HG02588 (cell line): ENCODE results near the gene FBLIM1.

Experiments
- ATAC-seq: cut with Tn5 transposase; IDR thresholded peaks from one replicate; pipeline ENCODE4 v1.9.1; 2021; ENCODE audit warnings: mild to moderate bottlenecking, moderate library complexity; ENCODE audit not compliant: unreplicated experiment

FBLIM1 gene

DNA sequence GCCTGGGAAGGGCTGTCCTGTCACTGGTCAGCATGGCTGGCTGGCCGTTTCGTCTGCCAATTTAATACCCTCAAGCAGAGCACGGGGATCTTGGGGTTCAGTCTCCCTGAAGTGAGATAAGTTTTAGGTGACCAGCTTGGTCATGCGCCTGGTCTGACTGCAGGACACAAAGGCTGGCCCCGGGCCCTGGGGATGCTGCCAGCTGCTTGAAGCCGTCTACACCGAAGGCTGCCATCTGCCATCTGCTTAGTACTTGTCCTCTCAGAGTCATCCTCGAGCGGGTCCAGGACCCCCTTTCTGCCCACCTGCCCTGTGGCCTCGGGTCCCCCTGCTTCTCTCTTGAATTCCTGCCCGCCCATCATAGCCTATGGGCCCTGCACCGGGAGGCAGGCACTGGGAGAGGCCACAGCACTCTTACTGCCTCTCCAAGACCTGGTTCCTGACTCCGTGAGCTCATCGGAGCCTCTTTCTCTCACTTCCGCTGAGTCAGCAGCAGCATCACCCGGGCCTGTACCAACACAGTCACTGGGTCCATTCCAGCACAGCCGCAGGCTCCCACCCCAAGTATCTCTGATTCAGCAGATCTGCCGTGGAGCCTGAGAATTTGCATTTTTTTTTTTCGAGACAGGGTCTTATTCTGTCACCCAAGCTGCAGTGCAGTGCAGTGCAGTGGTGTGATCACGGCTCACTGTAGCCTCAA lies 7.0 kb downstream of the FBLIM1 start:
- no peak for ATAC-seq

- ATAC-seq: no peak
Observed at GRCh38 chr1:15767941-15768340, 9.3 kb downstream of the FBLIM1 start.

GRCh38 chr1:15768388-15768787 lies 9.8 kb downstream of the FBLIM1 start:
- no peak for ATAC-seq

- no peak for ATAC-seq
Observed at GRCh38 chr1:15770313-15770962, 11.8 kb downstream of the FBLIM1 start.

DNA sequence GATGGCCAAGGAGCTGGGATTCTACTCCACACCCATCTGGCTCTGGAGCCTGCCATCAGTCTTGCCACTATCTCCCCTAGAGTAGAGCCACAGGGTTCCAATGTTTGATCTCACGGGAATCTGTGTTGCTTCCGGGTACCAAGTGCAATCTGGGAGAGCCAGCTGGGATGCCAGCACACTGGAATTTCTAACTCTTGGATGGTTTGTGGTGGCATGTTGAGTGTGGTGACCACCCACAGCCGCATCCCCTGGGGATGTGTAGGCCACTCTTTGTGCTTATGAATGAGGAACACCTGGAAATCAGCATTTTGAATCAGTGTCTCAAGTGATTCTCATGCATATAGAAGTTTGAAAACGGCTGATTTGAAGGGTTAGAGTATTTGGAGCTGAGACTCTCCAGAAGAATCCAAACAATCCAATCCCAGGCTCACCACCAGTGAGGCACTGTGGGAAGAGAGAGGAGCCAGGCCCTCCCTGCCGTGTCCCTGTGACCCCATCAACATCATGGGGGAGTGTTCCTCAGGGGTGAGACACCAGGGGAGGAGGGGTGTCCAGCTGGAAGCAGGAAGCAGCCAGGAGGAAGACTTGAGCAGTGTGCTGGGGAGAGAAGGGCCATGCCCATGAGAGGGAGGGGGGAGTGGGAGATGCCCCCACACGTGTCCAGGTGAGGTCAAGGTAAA lies 13.4 kb downstream of the FBLIM1 start:
- ATAC-seq: no peak

DNA sequence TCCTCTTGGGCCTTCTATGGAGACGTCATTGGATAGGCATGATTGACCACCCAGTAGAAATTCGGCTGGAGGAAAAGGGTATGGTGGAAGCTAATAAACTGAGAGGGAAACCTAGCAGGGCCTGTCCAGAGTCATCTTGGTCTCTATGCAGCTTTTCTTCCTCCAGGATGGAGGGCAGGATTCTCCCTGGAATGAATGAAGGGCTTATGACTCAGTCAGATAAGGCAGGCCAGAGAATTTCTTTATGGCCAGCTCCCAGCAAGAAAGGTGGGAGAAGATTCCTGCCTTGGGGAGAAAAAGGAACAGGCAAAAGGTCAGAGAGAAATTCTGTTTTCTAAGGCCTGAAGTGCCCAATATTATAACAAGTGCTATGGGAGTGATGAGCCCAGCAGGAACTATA lies 17.1 kb downstream of the FBLIM1 start:
- no peak for ATAC-seq

GRCh38 chr1:15777909-15778707 lies 19.5 kb downstream of the FBLIM1 start:
- ATAC-seq: no peak

- no peak for ATAC-seq
Observed at GRCh38 chr1:15785683-15786082, 27.1 kb downstream of the FBLIM1 start.

GRCh38 chr1:15786581-15786980 lies 28.0 kb downstream of the FBLIM1 start:
- no peak for ATAC-seq

GRCh38 chr1:15788624-15789301 lies 30.2 kb downstream of the FBLIM1 start:
- ATAC-seq: no peak

GRCh38 chr1:15796086-15796462 lies 37.5 kb downstream of the FBLIM1 start:
- ATAC-seq: no peak

DNA sequence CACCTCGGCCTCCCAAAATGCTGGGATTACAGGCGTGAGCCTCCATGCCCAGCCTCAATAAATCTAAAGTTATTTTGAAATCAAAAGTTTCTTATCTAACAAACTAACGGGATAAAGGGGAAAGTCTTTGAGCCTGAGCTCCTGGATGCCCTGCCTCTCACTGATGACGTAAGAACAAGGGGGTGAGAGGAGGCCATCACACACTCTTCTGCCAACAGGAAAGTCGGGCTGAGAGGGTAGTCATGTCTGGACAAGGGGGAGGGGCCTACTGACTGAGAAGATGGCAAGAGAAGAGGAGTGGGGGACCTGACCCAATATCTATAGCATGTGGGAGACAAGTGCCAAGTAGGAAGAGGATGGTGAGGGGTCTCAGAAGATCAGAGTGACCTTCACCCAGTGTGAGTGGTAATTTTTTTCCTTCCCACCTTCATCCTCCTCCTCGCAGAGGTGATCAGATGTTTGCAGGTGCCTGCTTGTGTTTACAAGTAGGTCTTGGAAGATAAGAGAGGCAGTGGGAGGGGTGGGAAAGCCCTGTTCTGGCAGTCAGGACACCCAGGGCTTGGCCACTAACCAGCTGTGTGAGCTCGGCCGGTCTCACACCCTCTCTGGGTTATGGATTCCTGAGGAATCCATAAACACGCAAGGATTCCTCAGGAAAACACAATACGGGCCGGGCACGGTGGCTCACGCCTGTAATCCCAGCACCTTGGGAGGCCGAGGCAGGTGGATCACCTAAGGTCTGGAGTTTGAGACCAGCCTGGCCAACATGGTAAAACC lies 39.2 kb downstream of the FBLIM1 start:
- no peak for ATAC-seq

GRCh38 chr1:15799004-15799867 lies 40.6 kb downstream of the FBLIM1 start:
- no peak for ATAC-seq

- no peak for ATAC-seq
Observed at GRCh38 chr1:15799928-15800835, 41.6 kb downstream of the FBLIM1 start.

- ATAC-seq: no peak
Observed at GRCh38 chr1:15802234-15802965, 43.8 kb downstream of the FBLIM1 start.

DNA sequence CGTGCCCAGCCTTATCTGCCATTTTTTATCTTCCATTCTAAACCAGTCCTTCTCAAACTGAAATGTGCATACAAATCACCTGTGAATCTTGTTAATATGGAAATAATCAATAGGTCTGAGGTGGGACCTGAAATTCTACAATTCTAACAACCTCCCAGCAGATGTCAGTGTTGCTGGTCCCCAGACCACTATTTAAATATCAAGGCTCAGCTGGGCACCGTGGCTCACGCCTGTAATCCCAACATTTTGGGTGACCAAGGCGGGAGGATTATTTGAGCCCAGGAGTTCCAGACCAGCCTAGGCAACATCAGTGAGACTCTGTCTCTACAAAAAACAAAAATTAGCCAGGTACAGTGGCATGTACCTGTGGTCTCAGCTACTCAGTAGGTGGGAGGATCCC lies 44.8 kb downstream of the FBLIM1 start:
- no peak for ATAC-seq

GRCh38 chr1:15804060-15804459 lies 45.5 kb downstream of the FBLIM1 start:
- ATAC-seq: no peak
